ENCODE results near the gene COMMD7.
"Not testable (repeated sequence)": the region's sequence is repeated elsewhere in the genome, so short reads cannot be mapped to it uniquely, and the experiment has no call there.

The COMMD7 gene

GRCh38 chr20:32741151-32741550 lies 2.1 kb downstream of the COMMD7 start:
- Mint-ChIP-seq H3K4me3 (no peak overlapping the region), H3K27ac (no peak overlapping the region), H3K27me3 (ENCODE audit: low read depth, poor library complexity) (peaks cover 11% of the 10 kb centered on the region), H3K4me1 (peaks cover 28% of the 10 kb centered on the region), H3K36me3 (ENCODE audit: low read depth) (no peaks in the 10 kb centered on the region), H3K9me3 (no peaks in the 10 kb centered on the region)
- no peak for TF ChIP-seq CTCF (IDR thresholded peaks at IDR 0.05)
- no peak for DNase-seq

GRCh38 chr20:32737371-32738223 lies 5.7 kb downstream of the COMMD7 start:
- TF ChIP-seq CTCF (IDR thresholded peaks at IDR 0.05), result no peak
- peaks cover 7% of the 10 kb centered on the region for H3K27me3 Mint-ChIP-seq (ENCODE audit: low read depth, poor library complexity)
- no peak for DNase-seq
- H3K4me3 Mint-ChIP-seq, result no peak overlapping the region
- H3K9me3 Mint-ChIP-seq, result no peaks in the 10 kb centered on the region
- no peaks in the 10 kb centered on the region for H3K36me3 Mint-ChIP-seq (ENCODE audit: low read depth)
- H3K27ac Mint-ChIP-seq, result no peak overlapping the region
- peaks cover 6% of the 10 kb centered on the region for H3K4me1 Mint-ChIP-seq

- TF ChIP-seq CTCF (IDR thresholded peaks at IDR 0.05), result no peak
- H3K27ac Mint-ChIP-seq, result peak overlapping the region; percentile 15
- H3K27me3 Mint-ChIP-seq (ENCODE audit: low read depth, poor library complexity), result no peaks in the 10 kb centered on the region
- peaks cover 24% of the 10 kb centered on the region for H3K36me3 Mint-ChIP-seq (ENCODE audit: low read depth)
- H3K4me3 Mint-ChIP-seq, result no peak overlapping the region
- DNase-seq, result no peak
- peaks cover 18% of the 10 kb centered on the region for H3K4me1 Mint-ChIP-seq
- H3K9me3 Mint-ChIP-seq, result no peaks in the 10 kb centered on the region
Observed at GRCh38 chr20:32731882-32732266, 11.4 kb downstream of the COMMD7 start.

- H3K27me3 Mint-ChIP-seq (ENCODE audit: low read depth, poor library complexity); DNase-seq; H3K27ac Mint-ChIP-seq; H3K4me3 Mint-ChIP-seq; H3K9me3 Mint-ChIP-seq: not testable (repeated sequence)
- peaks cover 47% of the 10 kb centered on the region for H3K36me3 Mint-ChIP-seq (ENCODE audit: low read depth)
- peaks cover 18% of the 10 kb centered on the region for H3K4me1 Mint-ChIP-seq
Observed at GRCh38 chr20:32729334-32729733, 13.9 kb downstream of the COMMD7 start.

- H3K4me3 Mint-ChIP-seq; H3K27me3 Mint-ChIP-seq (ENCODE audit: low read depth, poor library complexity); DNase-seq; H3K9me3 Mint-ChIP-seq: not testable (repeated sequence)
- peaks cover 18% of the 10 kb centered on the region for H3K4me1 Mint-ChIP-seq
- peaks cover 47% of the 10 kb centered on the region for H3K36me3 Mint-ChIP-seq (ENCODE audit: low read depth)
- H3K27ac Mint-ChIP-seq, result peak overlapping the region; percentile 91
Observed at GRCh38 chr20:32728435-32728834, 14.8 kb downstream of the COMMD7 start.

- no peaks in the 10 kb centered on the region for H3K27me3 Mint-ChIP-seq (ENCODE audit: low read depth, poor library complexity)
- DNase-seq, result no peak
Observed at GRCh38 chr20:32727683-32728082, 15.6 kb downstream of the COMMD7 start.

More at GRCh38 chr20:32727683-32728082, 15.6 kb downstream of the COMMD7 start:
- peak overlapping the region; percentile 91 for H3K27ac Mint-ChIP-seq
- peaks cover 18% of the 10 kb centered on the region for H3K4me1 Mint-ChIP-seq
- H3K9me3 Mint-ChIP-seq, result peaks cover 5% of the 10 kb centered on the region
- peaks cover 47% of the 10 kb centered on the region for H3K36me3 Mint-ChIP-seq (ENCODE audit: low read depth)
- no peak overlapping the region for H3K4me3 Mint-ChIP-seq
- no peak for TF ChIP-seq CTCF (IDR thresholded peaks at IDR 0.05)
